GM12878 (cell line): Measurements from ENCODE around the gene SLC7A5. TPM values are rescaled to one million over a fixed set of nuclear protein-coding genes. Genes with fewer than 3 reads are reported as not detected.

Experiments used
- ATAC-seq: fragments of 200-7000 bp; cut with Tn5 transposase; 3 replicates; pipeline ENCODE4 v1.9.1; 2020; ENCODE audit warnings: mild to moderate bottlenecking, moderate library complexity
- BruUV-seq: library from RNA; stranded (reverse); fragments of 400-500 nt; replicated peaks from 2 replicates; lab custom pipeline; 2021; lab: Mats Ljungman, UMichigan
- CTCF ChIA-PET: fragments of 300-600 bp; sonication (Branson Sonifier 250); formaldehyde crosslinking; extraction: SDS; loops from one replicate; lab custom pipeline; 2021; ENCODE audit warnings: inconsistent platforms; lab: Yijun Ruan, JAX
- POLR2A ChIA-PET: fragments of 350-600 bp; formaldehyde crosslinking; extraction: SDS; loops from one replicate; lab custom pipeline; 2021; ENCODE audit warnings: inconsistent platforms; lab: Charles Lee
- RAD21 ChIA-PET: fragments of 300-600 bp; sonication (Branson Sonifier 250); formaldehyde crosslinking; loops from one replicate; lab custom pipeline; 2023; ENCODE audit warnings: antibody characterized with exemption; ENCODE audit not compliant: unreplicated experiment; lab: Charles Lee
- SMC1A ChIA-PET: fragments of 300-600 bp; sonication (Branson Sonifier 250); formaldehyde crosslinking; loops from one replicate; lab custom pipeline; 2023; ENCODE audit not compliant: unreplicated experiment, uncharacterized antibody; lab: Charles Lee
- DNase-seq: peaks from one replicate; pipeline ENCODE4 v3.0.0-alpha.2; 2011; ENCODE audit warnings: low read depth, low spot score
- FAIRE-seq: peaks from 3 replicates; lab custom pipeline; 2011; peaks lifted over from hg19 to GRCh38; lab: Jason Lieb, UNC
- H2AFZ ChIP-seq: 2 replicates; pipeline ENCODE4 v1.6.0; 2011; ENCODE audit warnings: low read depth, low read length, control low read depth; ENCODE audit not compliant: control insufficient read depth
- H3K27ac ChIP-seq: 2 replicates; pipeline ENCODE4 v1.5.1; 2011; ENCODE audit warnings: control low read depth; ENCODE audit not compliant: control insufficient read depth, insufficient read depth
- H3K27me3 ChIP-seq, 2 experiments: replicated peaks in 1 of 2; 2 replicates each; pipeline versions ENCODE4 v1.6.0 to v1.6.1; 2011; ENCODE audit warnings: low read length in 1 of 2; ENCODE audit not compliant: control insufficient read depth in 2 of 2, insufficient read depth in 2 of 2
- H3K36me3 ChIP-seq, 2 experiments: 2 replicates each; pipeline ENCODE4 v1.5.1; 2011; ENCODE audit warnings: low read length in 1 of 2; ENCODE audit not compliant: control insufficient read depth in 2 of 2, insufficient read depth in 2 of 2
- H3K4me1 ChIP-seq: 2 replicates; pipeline ENCODE4 v1.6.1; 2011; ENCODE audit warnings: mild to moderate bottlenecking, low read length, moderate library complexity, mixed read lengths; ENCODE audit not compliant: control insufficient read depth, insufficient read depth
- H3K4me2 ChIP-seq: 2 replicates; pipeline ENCODE4 v1.6.0; 2011; ENCODE audit warnings: control low read depth; ENCODE audit not compliant: control insufficient read depth, insufficient read depth
- H3K4me3 ChIP-seq: fragments of 200-600 bp; sonication (generic); 2 replicates; pipeline ENCODE4 v1.5.1; 2016
- H3K79me2 ChIP-seq: 2 replicates; pipeline ENCODE4 v1.6.0; 2011; ENCODE audit warnings: low read length; ENCODE audit not compliant: control insufficient read depth, insufficient read depth
- H3K9ac ChIP-seq: 2 replicates; pipeline ENCODE4 v1.8.0; 2011; ENCODE audit warnings: low read length, control low read depth, mixed read lengths; ENCODE audit not compliant: control insufficient read depth, insufficient read depth
- H3K9me3 ChIP-seq: replicated peaks from 3 replicates; pipeline ENCODE4 v1.5.1; 2011; ENCODE audit warnings: mild to moderate bottlenecking, low read length; ENCODE audit not compliant: control insufficient read depth, insufficient read depth
- H4K20me1 ChIP-seq: 2 replicates; pipeline ENCODE4 v1.6.0; 2011; ENCODE audit not compliant: control insufficient read depth, insufficient read depth
- BHLHE40 ChIP-seq, 2 experiments: fragments of 450-650 bp in 1 of 2; IDR thresholded peaks; 2 replicates each; pipeline ENCODE4 v1.6.1; 2011 to 2017; ENCODE audit warnings: low read depth in 2 of 2, borderline replicate concordance in 1 of 2, improper control_type of control experiment in 1 of 2, low read length in 1 of 2, mild to moderate bottlenecking in 1 of 2
- EP300 ChIP-seq, 2 experiments: fragments of 150-350 bp in 1 of 2; IDR thresholded peaks; 2 replicates each; pipeline ENCODE4 v1.6.1; 2011 to 2012; ENCODE audit warnings: low read depth in 2 of 2, low read length in 2 of 2, borderline replicate concordance in 1 of 2, improper control_type of control experiment in 1 of 2, inconsistent platforms in 1 of 2; ENCODE audit not compliant: control insufficient read depth in 1 of 2
- NRF1 ChIP-seq: conservative IDR thresholded peaks from 2 replicates; pipeline ENCODE4 v1.6.1; 2011; ENCODE audit warnings: mild to moderate bottlenecking, low read depth, low read length, improper control_type of control experiment
- PKNOX1 ChIP-seq: fragments of 450-650 bp; IDR thresholded peaks from 2 replicates; pipeline ENCODE4 v1.6.1; 2016; ENCODE audit warnings: mild to moderate bottlenecking
- RFX5 ChIP-seq: IDR thresholded peaks from 2 replicates; pipeline ENCODE4 v1.6.1; 2011; ENCODE audit warnings: low read depth, low read length, improper control_type of control experiment
- ZNF24 ChIP-seq: fragments of 450-650 bp; IDR thresholded peaks from 2 replicates; pipeline ENCODE4 v1.6.1; 2017; ENCODE audit warnings: antibody characterized with exemption, mild to moderate bottlenecking
- WGBS: methylation state at CpG from one replicate; pipeline ENCODE4 v1.1.6; 2016; ENCODE audit warnings: low lambda C conversion rate; ENCODE audit not compliant: insufficient replicate concordance, insufficient coverage; ENCODE audit errors: missing lambda C conversion rate; 5-methylcytosine and 5-hydroxymethylcytosine counted together
- in situ Hi-C: fragments of 300-500 bp; cut with MboI; formaldehyde crosslinking; loops from 9 replicates; pipeline ENCODE4 v1.14.3; 2018; ENCODE audit warnings: mixed read lengths
- intact Hi-C: fragments of 100-400 bp; cut with micrococcal nuclease; formaldehyde crosslinking; loops from one replicate; pipeline ENCODE4 v1.14.2; 2022; ENCODE audit not compliant: unreplicated experiment
- polyA plus RNA-seq, 11 experiments: library from polyadenylated mRNA; depleted of rRNA in 4 of 11; unstranded in 6 of 11; stranded (reverse) in 5 of 11; fragments of >200 nt; fragmentation: Nextera tagmentation in 4 of 11; fragmentation: Illumina TruSeq in 1 of 11; extraction: Ambion mirVana in 4 of 11; extraction: Trizol in 1 of 11; gene quantifications; 1 replicate in 1 of 11; 2 replicates in 10 of 11; pipeline versions ENCODE4 v1.2.1 to v1.2.3, GENCODE V29; 2011 to 2016; ENCODE audit warnings: inconsistent platforms in 2 of 11, missing spikeins in 2 of 11, low read depth in 1 of 11
- total RNA-seq, 4 experiments: library from RNA; depleted of rRNA in 3 of 4; stranded (reverse); fragments of >200 nt in 3 of 4; fragmentation: Illumina TruSeq in 1 of 4; extraction: Trizol in 1 of 4; gene quantifications; 2 replicates each; pipeline versions ENCODE4 v1.2.1 to v1.2.3, GENCODE V29; 2013 to 2021
- TF ChIP-seq, protein P1 (sequence below), 3 experiments: IDR thresholded peaks in 2 of 3; conservative IDR thresholded peaks in 1 of 3; 2 replicates each; pipeline ENCODE4 v1.5.1; 2011; ENCODE audit warnings: low read depth in 3 of 3, low read length in 3 of 3, mild to moderate bottlenecking in 3 of 3, control low read depth in 2 of 3, moderate library complexity in 2 of 3, inconsistent platforms in 1 of 3, mixed read lengths in 1 of 3; ENCODE audit not compliant: control insufficient read depth in 2 of 3, insufficient read depth in 1 of 3; ENCODE audit errors: extremely low read depth in 1 of 3
- TF ChIP-seq, protein P2 (sequence below): IDR thresholded peaks from 2 replicates; pipeline ENCODE4 v1.6.1; 2012; ENCODE audit warnings: improper control_type of control experiment, low read depth, low read length; ENCODE audit not compliant: insufficient replicate concordance
- TF ChIP-seq, protein P3 (sequence below): fragments of 450-650 bp; IDR thresholded peaks from 2 replicates; pipeline ENCODE4 v1.6.1; 2017; ENCODE audit warnings: mild to moderate bottlenecking, moderate library complexity

Gene SLC7A5
- total and polyA plus RNA-seq, 10 of the 15 experiments (the other 5 are each of a cell fraction or from before 2014, with no cell fraction given) = 2.3 to 101 (median 35.8) TPM

GRCh38 chr16:87817910-87818309, 51.4 kb downstream of the SLC7A5 start:
- ATAC-seq (no peak), DNase-seq (no peak), FAIRE-seq (no peak)
- no peaks in the 10 kb centered on the region for H3K36me3 ChIP-seq
- H3K27ac ChIP-seq = no peak overlapping the region
- in situ Hi-C loops (no loop called here), intact Hi-C loops (no loop called here)
- ChIA-PET SMC1A (interaction anchor here (2.0 kb wide), 1 partner anchor 32 kb away, joined by 7 read pairs; no protein-coding TSS in a partner anchor), CTCF (interaction anchor here (0.5 kb wide), 1 partner anchor 20 kb away, joined by 3 read pairs; no protein-coding TSS in a partner anchor), POLR2A (interaction anchor here (0.7 kb wide), 1 partner anchor 107 kb away, joined by 3 read pairs; no protein-coding TSS in a partner anchor), RAD21 (no interaction called here)
- no peaks in the 10 kb centered on the region for H3K79me2 ChIP-seq
- H3K9ac ChIP-seq = no peak overlapping the region
- BruUV-seq = no TSS peak
- no peaks in the 10 kb centered on the region; a peak in 1 of 4 replicates for H3K27me3 ChIP-seq
- no peak overlapping the region for H3K4me3 ChIP-seq
- no peaks in the 10 kb centered on the region for H4K20me1 ChIP-seq
- WGBS = 97% methylated on average over 8 of the region's 8 CpGs
- H2AFZ ChIP-seq = no peak overlapping the region
- H3K4me1 ChIP-seq = peaks cover 5% of the 10 kb centered on the region; the same call in 1 of the 2 replicates
- H3K4me2 ChIP-seq = no peak overlapping the region
- peaks cover 11% of the 10 kb centered on the region; the same call in 2 of the 3 replicates for H3K9me3 ChIP-seq
- TF ChIP-seq PKNOX1 (no peak), EP300 (IDR thresholded peaks at IDR 0.05; ENCODE audit: borderline replicate concordance in 1 of 2, control insufficient read depth in 1 of 2, low read depth in 2 of 2, low read length in 2 of 2) (no peak), ZNF24 (no peak), NRF1 (no peak), RFX5 (no peak), BHLHE40 (IDR thresholded peaks at IDR 0.05; ENCODE audit: borderline replicate concordance in 1 of 2, low read depth in 2 of 2, low read length in 1 of 2) (no peak)
- TF ChIP-seq, protein P1, sequence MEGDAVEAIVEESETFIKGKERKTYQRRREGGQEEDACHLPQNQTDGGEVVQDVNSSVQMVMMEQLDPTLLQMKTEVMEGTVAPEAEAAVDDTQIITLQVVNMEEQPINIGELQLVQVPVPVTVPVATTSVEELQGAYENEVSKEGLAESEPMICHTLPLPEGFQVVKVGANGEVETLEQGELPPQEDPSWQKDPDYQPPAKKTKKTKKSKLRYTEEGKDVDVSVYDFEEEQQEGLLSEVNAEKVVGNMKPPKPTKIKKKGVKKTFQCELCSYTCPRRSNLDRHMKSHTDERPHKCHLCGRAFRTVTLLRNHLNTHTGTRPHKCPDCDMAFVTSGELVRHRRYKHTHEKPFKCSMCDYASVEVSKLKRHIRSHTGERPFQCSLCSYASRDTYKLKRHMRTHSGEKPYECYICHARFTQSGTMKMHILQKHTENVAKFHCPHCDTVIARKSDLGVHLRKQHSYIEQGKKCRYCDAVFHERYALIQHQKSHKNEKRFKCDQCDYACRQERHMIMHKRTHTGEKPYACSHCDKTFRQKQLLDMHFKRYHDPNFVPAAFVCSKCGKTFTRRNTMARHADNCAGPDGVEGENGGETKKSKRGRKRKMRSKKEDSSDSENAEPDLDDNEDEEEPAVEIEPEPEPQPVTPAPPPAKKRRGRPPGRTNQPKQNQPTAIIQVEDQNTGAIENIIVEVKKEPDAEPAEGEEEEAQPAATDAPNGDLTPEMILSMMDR (IDR thresholded peaks at IDR 0.05 in 2 of 3, conservative IDR thresholded peaks at IDR 0.05 in 1 of 3; ENCODE audit: control insufficient read depth in 2 of 3, extremely low read depth in 1 of 3, insufficient read depth in 1 of 3, low read depth in 3 of 3, low read length in 3 of 3) = no peak
- TF ChIP-seq, protein P2, sequence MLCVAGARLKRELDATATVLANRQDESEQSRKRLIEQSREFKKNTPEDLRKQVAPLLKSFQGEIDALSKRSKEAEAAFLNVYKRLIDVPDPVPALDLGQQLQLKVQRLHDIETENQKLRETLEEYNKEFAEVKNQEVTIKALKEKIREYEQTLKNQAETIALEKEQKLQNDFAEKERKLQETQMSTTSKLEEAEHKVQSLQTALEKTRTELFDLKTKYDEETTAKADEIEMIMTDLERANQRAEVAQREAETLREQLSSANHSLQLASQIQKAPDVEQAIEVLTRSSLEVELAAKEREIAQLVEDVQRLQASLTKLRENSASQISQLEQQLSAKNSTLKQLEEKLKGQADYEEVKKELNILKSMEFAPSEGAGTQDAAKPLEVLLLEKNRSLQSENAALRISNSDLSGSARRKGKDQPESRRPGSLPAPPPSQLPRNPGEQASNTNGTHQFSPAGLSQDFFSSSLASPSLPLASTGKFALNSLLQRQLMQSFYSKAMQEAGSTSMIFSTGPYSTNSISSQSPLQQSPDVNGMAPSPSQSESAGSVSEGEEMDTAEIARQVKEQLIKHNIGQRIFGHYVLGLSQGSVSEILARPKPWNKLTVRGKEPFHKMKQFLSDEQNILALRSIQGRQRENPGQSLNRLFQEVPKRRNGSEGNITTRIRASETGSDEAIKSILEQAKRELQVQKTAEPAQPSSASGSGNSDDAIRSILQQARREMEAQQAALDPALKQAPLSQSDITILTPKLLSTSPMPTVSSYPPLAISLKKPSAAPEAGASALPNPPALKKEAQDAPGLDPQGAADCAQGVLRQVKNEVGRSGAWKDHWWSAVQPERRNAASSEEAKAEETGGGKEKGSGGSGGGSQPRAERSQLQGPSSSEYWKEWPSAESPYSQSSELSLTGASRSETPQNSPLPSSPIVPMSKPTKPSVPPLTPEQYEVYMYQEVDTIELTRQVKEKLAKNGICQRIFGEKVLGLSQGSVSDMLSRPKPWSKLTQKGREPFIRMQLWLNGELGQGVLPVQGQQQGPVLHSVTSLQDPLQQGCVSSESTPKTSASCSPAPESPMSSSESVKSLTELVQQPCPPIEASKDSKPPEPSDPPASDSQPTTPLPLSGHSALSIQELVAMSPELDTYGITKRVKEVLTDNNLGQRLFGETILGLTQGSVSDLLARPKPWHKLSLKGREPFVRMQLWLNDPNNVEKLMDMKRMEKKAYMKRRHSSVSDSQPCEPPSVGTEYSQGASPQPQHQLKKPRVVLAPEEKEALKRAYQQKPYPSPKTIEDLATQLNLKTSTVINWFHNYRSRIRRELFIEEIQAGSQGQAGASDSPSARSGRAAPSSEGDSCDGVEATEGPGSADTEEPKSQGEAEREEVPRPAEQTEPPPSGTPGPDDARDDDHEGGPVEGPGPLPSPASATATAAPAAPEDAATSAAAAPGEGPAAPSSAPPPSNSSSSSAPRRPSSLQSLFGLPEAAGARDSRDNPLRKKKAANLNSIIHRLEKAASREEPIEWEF = no peak
- TF ChIP-seq, protein P3, sequence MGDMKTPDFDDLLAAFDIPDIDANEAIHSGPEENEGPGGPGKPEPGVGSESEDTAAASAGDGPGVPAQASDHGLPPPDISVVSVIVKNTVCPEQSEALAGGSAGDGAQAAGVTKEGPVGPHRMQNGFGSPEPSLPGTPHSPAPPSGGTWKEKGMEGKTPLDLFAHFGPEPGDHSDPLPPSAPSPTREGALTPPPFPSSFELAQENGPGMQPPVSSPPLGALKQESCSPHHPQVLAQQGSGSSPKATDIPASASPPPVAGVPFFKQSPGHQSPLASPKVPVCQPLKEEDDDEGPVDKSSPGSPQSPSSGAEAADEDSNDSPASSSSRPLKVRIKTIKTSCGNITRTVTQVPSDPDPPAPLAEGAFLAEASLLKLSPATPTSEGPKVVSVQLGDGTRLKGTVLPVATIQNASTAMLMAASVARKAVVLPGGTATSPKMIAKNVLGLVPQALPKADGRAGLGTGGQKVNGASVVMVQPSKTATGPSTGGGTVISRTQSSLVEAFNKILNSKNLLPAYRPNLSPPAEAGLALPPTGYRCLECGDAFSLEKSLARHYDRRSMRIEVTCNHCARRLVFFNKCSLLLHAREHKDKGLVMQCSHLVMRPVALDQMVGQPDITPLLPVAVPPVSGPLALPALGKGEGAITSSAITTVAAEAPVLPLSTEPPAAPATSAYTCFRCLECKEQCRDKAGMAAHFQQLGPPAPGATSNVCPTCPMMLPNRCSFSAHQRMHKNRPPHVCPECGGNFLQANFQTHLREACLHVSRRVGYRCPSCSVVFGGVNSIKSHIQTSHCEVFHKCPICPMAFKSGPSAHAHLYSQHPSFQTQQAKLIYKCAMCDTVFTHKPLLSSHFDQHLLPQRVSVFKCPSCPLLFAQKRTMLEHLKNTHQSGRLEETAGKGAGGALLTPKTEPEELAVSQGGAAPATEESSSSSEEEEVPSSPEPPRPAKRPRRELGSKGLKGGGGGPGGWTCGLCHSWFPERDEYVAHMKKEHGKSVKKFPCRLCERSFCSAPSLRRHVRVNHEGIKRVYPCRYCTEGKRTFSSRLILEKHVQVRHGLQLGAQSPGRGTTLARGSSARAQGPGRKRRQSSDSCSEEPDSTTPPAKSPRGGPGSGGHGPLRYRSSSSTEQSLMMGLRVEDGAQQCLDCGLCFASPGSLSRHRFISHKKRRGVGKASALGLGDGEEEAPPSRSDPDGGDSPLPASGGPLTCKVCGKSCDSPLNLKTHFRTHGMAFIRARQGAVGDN = no peak
